K562 (cell line): Measurements from ENCODE around the gene NKX1-2. TPM values are rescaled to one million over a fixed set of nuclear protein-coding genes. Genes with fewer than 3 reads are reported as not detected.

Source experiments
- ATAC-seq: fragments of 200-7000 bp; cut with Tn5 transposase; 3 replicates; pipeline ENCODE4 v1.9.1; 2020; ENCODE audit warnings: moderate library complexity
- BruUV-seq: library from RNA; stranded (reverse); fragments of 400-500 nt; replicated peaks from 2 replicates; lab custom pipeline; 2021; lab: Mats Ljungman, UMichigan
- CTCF ChIA-PET: fragments of 300-600 bp; formaldehyde crosslinking; extraction: SDS; loops from one replicate; lab custom pipeline; 2021; ENCODE audit warnings: low intra/inter-chr PET ratio; lab: Yijun Ruan, JAX
- POLR2A ChIA-PET: fragments of 300-600, 350-650 bp; sonication (Branson Sonifier 250); formaldehyde crosslinking; extraction: SDS; loops from one replicate; lab custom pipeline; 2021; ENCODE audit warnings: antibody characterized with exemption, inconsistent platforms; lab: Yijun Ruan, JAX
- DNase-seq, 4 experiments: peaks; one replicate each; pipeline versions ENCODE4 v3.0.0 to v3.0.0-alpha.2; 2011 to 2018; ENCODE audit warnings: low spot score in 3 of 4, mixed read lengths in 3 of 4; ENCODE audit errors: extremely low read depth in 1 of 4
- FAIRE-seq: peaks from 2 replicates; lab custom pipeline; 2011; peaks lifted over from hg19 to GRCh38; lab: Jason Lieb, UNC
- H2AFZ ChIP-seq: 2 replicates; pipeline ENCODE4 v1.6.0; 2011; ENCODE audit warnings: low read depth, low read length, control low read depth, inconsistent platforms
- H3K27ac ChIP-seq: fragments of 200-600 bp; 3 replicates; pipeline ENCODE4 v1.8.0; 2011; ENCODE audit warnings: low read depth, mild to moderate bottlenecking, control low read depth, inconsistent platforms, low read length, moderate library complexity, mixed read lengths; ENCODE audit errors: extremely low read depth
- H3K27me3 ChIP-seq, 2 experiments: fragments of 300-600 bp in 1 of 2; 2 replicates in 1 of 2; 3 replicates in 1 of 2; pipeline versions ENCODE4 v1.6.0 to v1.8.0; 2011; ENCODE audit warnings: inconsistent platforms in 2 of 2, low read length in 2 of 2, mild to moderate bottlenecking in 1 of 2, mixed read lengths in 1 of 2, moderate library complexity in 1 of 2; ENCODE audit not compliant: control insufficient read depth in 2 of 2, insufficient read depth in 2 of 2
- H3K36me3 ChIP-seq: fragments of 300-600 bp; 3 replicates; pipeline ENCODE4 v1.8.0; 2011; ENCODE audit warnings: mild to moderate bottlenecking, low read length, inconsistent platforms; ENCODE audit not compliant: control insufficient read depth, insufficient read depth
- H3K4me1 ChIP-seq, 2 experiments: fragments of 200-600 bp in 1 of 2; replicated peaks in 1 of 2; 2 replicates in 1 of 2; 3 replicates in 1 of 2; pipeline versions ENCODE4 v1.5.1 to v1.8.0; 2011; ENCODE audit warnings: inconsistent platforms in 2 of 2, low read length in 2 of 2, mild to moderate bottlenecking in 1 of 2, mixed read lengths in 1 of 2, moderate library complexity in 1 of 2; ENCODE audit not compliant: control insufficient read depth in 2 of 2, insufficient read depth in 2 of 2
- H3K4me2 ChIP-seq: 2 replicates; pipeline ENCODE4 v1.6.1; 2011; ENCODE audit warnings: low read length, control low read depth, inconsistent platforms, mixed read lengths; ENCODE audit not compliant: insufficient read depth
- H3K4me3 ChIP-seq: fragments of 200-600 bp; sonication (generic), shearing (Covaris generic); 2 replicates; pipeline ENCODE4 v1.5.1; 2016; ENCODE audit warnings: control low read depth, inconsistent platforms
- H3K79me2 ChIP-seq: fragments of 200-600 bp; 3 replicates; pipeline ENCODE4 v1.8.0; 2011; ENCODE audit warnings: low read length, inconsistent platforms; ENCODE audit not compliant: control insufficient read depth, insufficient read depth
- H3K9ac ChIP-seq, 2 experiments: 2 replicates each; pipeline versions ENCODE4 v1.6.0 to v1.6.1; 2011; ENCODE audit warnings: low read depth in 2 of 2, low read length in 2 of 2, control low read depth in 1 of 2, inconsistent platforms in 1 of 2, mild to moderate bottlenecking in 1 of 2, mixed read lengths in 1 of 2; ENCODE audit not compliant: insufficient read depth in 1 of 2
- H3K9me1 ChIP-seq: one replicate; pipeline ENCODE4 v1.6.0; 2011; ENCODE audit warnings: inconsistent platforms, mild to moderate bottlenecking, low read length, moderate library complexity; ENCODE audit not compliant: control insufficient read depth, insufficient read depth
- H3K9me3 ChIP-seq: replicated peaks from 2 replicates; pipeline ENCODE4 v1.5.1; 2011; ENCODE audit warnings: low read depth, low read length, inconsistent platforms; ENCODE audit not compliant: control insufficient read depth, insufficient read depth
- H4K20me1 ChIP-seq: replicated peaks from 2 replicates; pipeline ENCODE4 v1.6.1; 2011; ENCODE audit warnings: low read length, inconsistent platforms, mixed read lengths; ENCODE audit not compliant: control insufficient read depth, insufficient read depth
- CREM ChIP-seq: IDR thresholded peaks from 2 replicates; pipeline ENCODE4 v1.6.1; 2014; ENCODE audit warnings: antibody characterized with exemption, low read depth
- DIDO1 ChIP-seq: fragments of 450-650 bp; IDR thresholded peaks from 2 replicates; pipeline ENCODE4 v1.6.1; 2016; ENCODE audit warnings: low read depth, missing biosample characterization, missing genetic modification characterization
- GTF2E2 ChIP-seq: fragments of 200-800 bp; sonication (Bioruptor generic); IDR thresholded peaks from 2 replicates; pipeline ENCODE4 v1.6.1; 2016; ENCODE audit warnings: missing genetic modification characterization, missing compliant biosample characterization
- JUND ChIP-seq, 2 experiments: IDR thresholded peaks; 2 replicates in 1 of 2; 3 replicates in 1 of 2; pipeline ENCODE4 v1.6.1; 2011; ENCODE audit warnings: borderline replicate concordance in 2 of 2, low read depth in 2 of 2, low read length in 2 of 2, improper control_type of control experiment in 1 of 2, missing biosample characterization in 1 of 2, missing genetic modification characterization in 1 of 2, missing genetic modification reagents in 1 of 2
- POLR3A ChIP-seq: IDR thresholded peaks from 2 replicates; pipeline ENCODE4 v1.6.1; 2011; ENCODE audit warnings: borderline replicate concordance, mild to moderate bottlenecking, moderate library complexity; ENCODE audit not compliant: insufficient read length, insufficient read depth; ENCODE audit errors: extremely low read depth
- RBM22 ChIP-seq: fragments of 200-400 bp; formaldehyde crosslinking; IDR thresholded peaks from 2 replicates; pipeline ENCODE4 v1.6.1; 2018; ENCODE audit warnings: low read length, low read depth; ENCODE audit not compliant: poor library complexity, severe bottlenecking
- SUPT5H ChIP-seq: fragments of 450-650 bp; IDR thresholded peaks from 2 replicates; pipeline ENCODE4 v1.6.1; 2016
- THRB ChIP-seq: fragments of 450-650 bp; formaldehyde crosslinking; conservative IDR thresholded peaks from 2 replicates; pipeline ENCODE4 v1.4.0; 2022; ENCODE audit warnings: mild to moderate bottlenecking, missing genetic modification characterization
- ZBTB2 ChIP-seq: fragments of 450-650 bp; IDR thresholded peaks from 2 replicates; pipeline ENCODE4 v1.6.1; 2016; ENCODE audit warnings: antibody characterized with exemption
- ZBTB33 ChIP-seq: sonication (generic); formaldehyde crosslinking; IDR thresholded peaks from 2 replicates; pipeline ENCODE4 v1.8.1; 2023; ENCODE audit warnings: mild to moderate bottlenecking, missing genetic modification reagents
- ZHX1 ChIP-seq: fragments of 150-350 bp; conservative IDR thresholded peaks from 2 replicates; pipeline ENCODE4 v1.6.1; 2014; ENCODE audit warnings: low read length
- ZNF124 ChIP-seq: sonication (generic); formaldehyde crosslinking; IDR thresholded peaks from 2 replicates; pipeline ENCODE4 v1.8.1; 2022; ENCODE audit warnings: missing genetic modification reagents
- ZNF134 ChIP-seq: fragments of 250-450 bp; sonication (Bioruptor Pico); conservative IDR thresholded peaks from 2 replicates; pipeline ENCODE4 v1.4.0; 2020
- ZNF140 ChIP-seq: fragments of 250-450 bp; sonication (Bioruptor Pico); IDR thresholded peaks from 2 replicates; pipeline ENCODE4 v1.8.0; 2021; ENCODE audit warnings: moderate library complexity, mild to moderate bottlenecking, inconsistent platforms
- ZNF311 ChIP-seq: fragments of 250-450 bp; sonication (Bioruptor Pico); IDR thresholded peaks from 2 replicates; pipeline ENCODE4 v1.4.0; 2020; ENCODE audit warnings: mild to moderate bottlenecking, moderate library complexity
- ZZZ3 ChIP-seq: fragments of 450-650 bp; IDR thresholded peaks from 2 replicates; pipeline ENCODE4 v1.6.1; 2016; ENCODE audit warnings: antibody characterized with exemption, mild to moderate bottlenecking, moderate library complexity
- WGBS: fragments of 100-300 bp; shearing (Covaris generic); methylation state at CpG from one replicate; pipeline ENCODE4 v1.1.6; 2016; ENCODE audit warnings: low coverage, mixed read lengths; ENCODE audit not compliant: insufficient coverage; ENCODE audit errors: missing lambda C conversion rate; 5-methylcytosine and 5-hydroxymethylcytosine counted together
- in situ Hi-C: fragments of 300-500 bp; cut with MboI; formaldehyde crosslinking; loops from 4 replicates; pipeline ENCODE4 v1.15.0; 2018; ENCODE audit warnings: inconsistent platforms, mixed read lengths
- intact Hi-C: fragments of 100-400 bp; cut with micrococcal nuclease; formaldehyde crosslinking; loops from 2 replicates; pipeline ENCODE4 v1.14.2; 2022
- polyA plus RNA-seq, 8 experiments: library from polyadenylated mRNA; depleted of rRNA in 4 of 8; stranded (reverse) in 5 of 8; unstranded in 3 of 8; fragments of >200 nt; fragmentation: Nextera tagmentation in 2 of 8; fragmentation: Illumina TruSeq in 1 of 8; extraction: Ambion mirVana in 2 of 8; extraction: Trizol in 1 of 8; gene quantifications; 2 replicates each; pipeline versions ENCODE4 v1.2.1 to v1.2.3, GENCODE V29; 2011 to 2014; ENCODE audit warnings: inconsistent platforms in 1 of 8, missing spikeins in 1 of 8
- total RNA-seq, 7 experiments: library from RNA; depleted of rRNA in 6 of 7; stranded (reverse); fragments of >200 nt in 6 of 7; fragmentation: Illumina TruSeq in 2 of 7; extraction: Trizol in 2 of 7; gene quantifications; 2 replicates each; pipeline versions ENCODE4 v1.2.1 to v1.2.3, GENCODE V29; 2011 to 2021; ENCODE audit warnings: low replicate concordance in 1 of 7

NKX1-2 gene
- total and polyA plus RNA-seq, 9 of the 15 experiments (the other 6 are each of a cell fraction or from before 2014, with no cell fraction given) = not detected

GRCh38 chr10:124496150-124496549 is 46.3 kb upstream of the NKX1-2 start:
- H3K27me3 ChIP-seq = no peaks in the 10 kb centered on the region
- BruUV-seq = no TSS peak
- no peaks in the 10 kb centered on the region for H3K36me3 ChIP-seq
- ChIA-PET POLR2A (interaction anchor here (0.6 kb wide), 1 partner anchor 9 kb away, joined by 3 read pairs; no protein-coding TSS in a partner anchor), CTCF (no interaction called here)
- no peak overlapping the region for H3K4me2 ChIP-seq
- DNase-seq (no peak), FAIRE-seq (no peak), ATAC-seq (no peak)
- H3K79me2 ChIP-seq = no peaks in the 10 kb centered on the region
- H3K9ac ChIP-seq = no peak overlapping the region
- in situ Hi-C loops (no loop called here), intact Hi-C loops (no loop called here)
- H3K4me3 ChIP-seq = no peak overlapping the region
- H3K27ac ChIP-seq = no peak overlapping the region
- H4K20me1 ChIP-seq = no peaks in the 10 kb centered on the region
- H3K9me3 ChIP-seq = peaks cover 5% of the 10 kb centered on the region; the same call in 1 of the 2 replicates
- no peak overlapping the region for H2AFZ ChIP-seq
- no peaks in the 10 kb centered on the region for H3K9me1 ChIP-seq
- WGBS = 58% methylated on average over 9 of the region's 14 CpGs
- peaks cover 0 to 19% of the 10 kb centered on the region in 2 experiments; a peak in 3 of 5 replicates for H3K4me1 ChIP-seq
- no peak for TF ChIP-seq POLR3A
- TF ChIP-seq GTF2E2 = no peak
- no peak for TF ChIP-seq SUPT5H
- TF ChIP-seq ZHX1 = no peak
- TF ChIP-seq ZBTB2 = no peak
- TF ChIP-seq ZNF311 (CRISPR knock-in tag) = no peak
- TF ChIP-seq RBM22 = no peak
- TF ChIP-seq ZNF140 (CRISPR knock-in tag) = no peak
- no peak for TF ChIP-seq ZBTB33 (CRISPR knock-in tag)
- no peak for TF ChIP-seq CREM
- TF ChIP-seq THRB (CRISPR knock-in tag) = no peak
- no peak for TF ChIP-seq DIDO1 (tag)
- no peak for TF ChIP-seq ZNF134 (CRISPR knock-in tag)
- TF ChIP-seq JUND (IDR thresholded peaks at IDR 0.05; ENCODE audit: borderline replicate concordance, low read depth, low read length) = no peak
- TF ChIP-seq JUND (tag; IDR thresholded peaks at IDR 0.05; ENCODE audit: borderline replicate concordance, low read depth, low read length) = no peak
- TF ChIP-seq ZNF124 (CRISPR knock-in tag) = no peak
- no peak for TF ChIP-seq ZZZ3
